GM18511 (cell line): ENCODE data around the gene HECW1.
A peak's percentile ranks its signal among the peaks of the same experiment; 100 is the strongest.

ENCODE experiments used
- ATAC-seq: cut with Tn5 transposase; IDR thresholded peaks from one replicate; pipeline ENCODE4 v1.9.1; 2021; ENCODE audit warnings: mild to moderate bottlenecking, moderate library complexity; ENCODE audit not compliant: unreplicated experiment

The HECW1 gene

DNA sequence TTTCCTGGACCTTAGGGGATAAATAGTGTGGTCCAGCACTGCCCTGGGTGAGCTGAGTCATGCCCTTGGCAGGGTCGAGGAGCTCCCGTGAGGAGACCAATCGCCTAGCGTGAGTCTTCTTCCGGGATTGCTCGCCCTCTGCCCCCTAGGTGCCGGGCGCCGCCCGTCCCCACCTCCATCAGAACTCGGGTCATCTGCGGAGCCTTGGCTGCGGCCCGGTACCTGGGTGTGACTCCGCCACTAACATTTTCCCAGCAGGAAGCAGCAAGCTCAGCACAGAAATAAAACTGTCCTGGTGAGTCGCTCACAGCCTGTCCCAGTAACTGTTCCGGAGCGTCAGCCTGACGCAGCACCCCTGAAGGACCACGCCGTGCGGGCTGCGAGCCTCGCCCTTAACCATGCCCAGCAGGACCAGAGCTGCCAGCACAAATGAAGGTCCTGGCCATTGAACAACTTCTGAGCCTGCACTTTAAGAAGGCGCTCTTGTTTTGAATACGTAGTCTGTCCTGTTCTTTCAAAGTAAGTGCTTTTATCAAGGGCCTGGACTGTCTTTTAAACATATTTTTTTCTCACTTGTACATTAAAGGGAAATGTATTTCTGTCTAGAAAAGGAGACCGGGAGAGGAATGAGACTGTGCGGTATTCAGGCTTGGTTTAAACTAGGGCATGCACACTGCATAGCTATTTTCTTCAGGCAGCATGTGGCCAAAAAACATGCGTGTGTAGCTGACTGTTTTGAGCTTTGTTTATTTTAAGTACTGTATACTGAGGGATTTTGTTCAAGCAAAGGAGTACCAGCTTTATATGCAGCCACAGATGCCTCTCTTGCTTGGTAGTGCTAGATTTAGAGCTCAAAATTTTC, 136.7 kb downstream of the HECW1 start:
- no peak for ATAC-seq

- ATAC-seq, result no peak
Observed at GRCh38 chr7:43249823-43250145, 137.3 kb downstream of the HECW1 start.

DNA sequence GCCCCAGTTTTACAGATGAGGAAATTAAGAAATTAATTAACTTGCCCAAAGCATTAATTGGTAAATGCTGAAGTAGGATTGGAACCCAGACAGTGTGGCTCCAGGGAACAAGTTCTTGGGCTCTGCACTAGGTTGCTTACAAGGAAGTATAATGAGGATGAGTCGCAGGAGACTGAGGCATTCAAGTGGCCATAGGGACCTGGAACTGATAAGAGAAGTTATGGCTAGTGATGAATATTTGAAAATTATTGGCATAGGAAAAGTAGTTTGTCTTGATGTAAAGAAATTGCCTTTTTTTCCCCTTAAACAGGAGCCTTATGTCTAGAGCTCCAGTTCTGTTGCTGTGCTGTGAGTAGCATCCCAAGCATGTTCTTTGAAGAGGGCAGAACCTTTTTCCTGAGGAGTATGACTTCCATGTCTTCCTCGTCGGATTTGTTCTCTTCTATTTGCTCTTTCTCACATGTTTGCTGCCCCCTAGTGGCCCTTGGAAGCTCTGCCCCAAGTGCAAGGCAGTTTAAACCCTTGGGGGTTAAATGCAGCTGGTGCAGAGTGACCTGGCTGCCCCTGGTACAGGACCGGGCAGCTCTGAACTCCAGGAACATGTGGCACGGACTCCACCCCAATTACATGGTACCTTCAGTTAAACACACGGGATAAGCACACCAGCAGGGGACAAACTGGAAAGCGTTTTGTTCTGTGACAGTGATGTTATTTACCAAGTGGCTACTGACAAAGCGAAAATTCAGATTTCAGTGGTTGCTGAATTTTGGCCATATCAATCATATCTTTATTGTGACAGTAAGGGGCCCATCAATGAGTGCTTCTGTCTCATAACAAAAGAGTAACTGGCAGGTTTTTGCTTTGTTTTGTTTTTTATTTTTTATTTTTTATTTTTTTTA, 148.8 kb downstream of the HECW1 start:
- peak; percentile 85 for ATAC-seq

DNA sequence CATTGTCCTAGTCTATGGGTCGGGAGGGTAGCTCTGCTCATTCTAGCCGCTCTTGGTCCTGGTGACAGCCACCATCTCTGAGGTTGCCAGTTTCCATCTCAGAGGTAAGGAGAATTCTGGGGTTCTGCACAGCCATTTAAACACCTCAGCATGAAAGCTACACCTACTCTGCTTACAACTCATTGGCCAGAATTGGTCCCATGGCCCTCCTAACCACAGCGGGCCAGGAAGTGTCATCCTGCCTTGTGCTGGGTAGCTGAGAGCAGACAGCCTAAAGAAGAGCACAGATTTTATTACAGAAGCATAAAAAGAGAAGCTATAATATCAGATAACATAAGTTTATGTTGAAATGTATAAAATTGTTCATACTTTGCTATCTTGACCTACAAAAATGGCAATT, 152.7 kb downstream of the HECW1 start:
- no peak for ATAC-seq

DNA sequence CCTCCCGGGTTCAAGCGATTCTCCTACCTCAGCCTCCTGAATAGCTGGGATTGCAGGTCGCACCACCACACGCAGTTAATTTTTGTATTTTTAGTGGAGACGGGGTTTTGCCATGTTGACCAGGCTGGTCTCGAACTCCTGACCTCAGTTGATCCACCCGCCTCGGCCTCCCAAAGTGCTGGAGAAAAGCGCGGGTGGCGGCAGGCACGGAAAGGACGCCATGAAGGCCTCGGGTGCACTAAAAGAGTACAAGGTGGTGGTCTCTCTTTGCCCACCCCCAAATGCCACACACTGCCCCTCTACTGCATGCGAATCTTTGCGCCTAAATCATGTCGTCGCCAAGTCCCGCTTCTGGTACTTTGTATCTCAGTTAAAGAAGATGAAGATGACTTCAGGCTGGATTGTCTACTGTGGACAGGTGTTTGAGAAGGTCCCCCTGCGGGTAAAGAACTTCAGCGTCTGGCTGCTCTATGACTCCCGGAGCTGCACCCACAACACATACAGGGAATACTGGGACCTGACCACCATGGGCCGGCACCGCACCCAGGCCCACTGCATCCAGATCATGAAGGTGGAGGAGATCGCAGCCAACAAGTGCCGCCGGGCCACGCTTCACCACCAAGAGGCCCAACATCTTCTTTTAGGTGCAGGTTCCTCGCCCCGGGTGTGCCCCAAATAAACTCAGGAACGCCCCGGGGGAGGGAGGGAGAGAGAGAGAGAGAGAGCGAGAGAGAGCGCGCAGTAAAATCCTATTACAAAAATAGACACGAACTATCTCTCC, 161.7 kb downstream of the HECW1 start:
- ATAC-seq, result no peak

- no peak for ATAC-seq
Observed at GRCh38 chr7:43274752-43275151, 162.3 kb downstream of the HECW1 start.

DNA sequence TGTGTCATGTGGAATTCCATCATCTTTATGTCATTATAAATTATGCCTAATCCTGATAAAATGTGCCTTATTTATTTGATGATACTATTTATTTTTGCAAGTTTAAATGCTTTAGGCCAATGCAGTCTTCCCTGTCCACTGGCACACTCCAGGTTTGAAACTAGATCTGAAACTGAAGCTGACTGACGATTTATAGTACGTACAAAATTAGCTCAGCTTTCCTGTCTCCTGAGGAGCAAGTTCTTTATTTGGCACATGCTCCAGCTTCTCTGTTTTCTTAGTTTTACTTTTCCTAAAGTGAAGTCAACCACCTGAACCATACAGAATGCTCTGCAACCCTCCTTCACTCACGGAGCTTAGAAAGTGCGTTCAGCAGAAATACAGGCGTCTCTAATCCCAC, 164.1 kb downstream of the HECW1 start:
- ATAC-seq, result no peak

GRCh38 chr7:43278088-43278644, 165.7 kb downstream of the HECW1 start:
- ATAC-seq, result no peak

DNA sequence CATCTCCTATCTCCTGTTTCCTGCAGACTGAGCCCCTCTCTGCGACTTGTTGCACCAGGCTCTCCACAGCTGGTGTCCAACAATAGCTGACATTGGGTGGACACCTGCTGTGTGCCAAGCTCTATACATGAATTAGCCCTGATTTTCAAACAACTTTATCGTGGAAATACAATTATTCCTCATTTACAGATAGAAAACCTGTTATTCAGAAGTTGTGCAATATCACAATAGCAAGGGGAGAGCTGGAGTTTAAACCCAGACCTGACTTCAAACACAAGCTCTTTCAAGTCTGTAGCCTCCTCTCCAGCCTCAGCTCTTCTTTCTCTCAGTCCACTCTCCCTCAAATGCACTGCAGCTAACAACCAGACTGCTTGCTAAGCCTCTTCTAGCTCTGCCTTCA, 168.8 kb downstream of the HECW1 start:
- ATAC-seq, result no peak

DNA sequence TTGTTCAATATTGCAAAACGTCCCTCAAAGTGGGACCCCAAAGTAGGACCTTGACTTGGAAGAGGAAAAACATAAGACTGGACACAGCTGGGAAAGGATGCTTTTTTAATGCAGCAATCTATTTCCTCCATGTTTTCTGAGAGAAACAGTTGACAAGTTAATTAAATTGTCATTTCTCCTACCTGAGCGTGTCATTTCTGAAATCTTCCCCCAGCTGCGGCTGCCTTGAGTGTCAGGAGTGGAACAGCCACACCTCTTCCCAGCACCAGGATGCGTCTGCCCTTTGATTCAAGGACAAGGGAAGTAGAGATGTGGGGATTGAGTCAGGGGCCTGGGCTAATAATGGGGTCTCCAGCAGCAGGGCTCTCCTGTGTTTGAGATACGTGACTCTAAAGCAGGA, 171.3 kb downstream of the HECW1 start:
- no peak for ATAC-seq

GRCh38 chr7:43289826-43290225, 177.4 kb downstream of the HECW1 start:
- ATAC-seq, result no peak

DNA sequence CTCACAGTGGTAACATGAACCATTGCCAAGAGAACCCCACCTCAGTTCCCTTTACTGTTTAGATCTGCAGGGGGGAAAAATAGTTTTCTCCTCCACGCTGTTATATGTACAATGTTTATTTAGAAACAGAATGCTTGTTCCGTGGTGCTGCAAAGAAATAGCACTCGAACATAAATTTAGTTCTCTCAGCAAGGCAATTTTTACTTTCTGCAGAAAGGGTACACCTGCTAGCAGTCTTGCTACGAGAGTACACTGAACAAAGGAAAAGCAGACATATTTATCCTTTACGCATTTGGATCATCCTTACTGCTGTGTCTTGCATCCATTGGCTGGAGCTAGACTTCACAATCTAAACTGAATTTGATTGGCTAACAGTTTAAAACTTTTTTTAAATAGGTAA, 178.5 kb downstream of the HECW1 start:
- ATAC-seq, result no peak

- no peak for ATAC-seq
Observed at GRCh38 chr7:43291789-43292188, 179.3 kb downstream of the HECW1 start.

GRCh38 chr7:43292384-43292783, 179.9 kb downstream of the HECW1 start:
- ATAC-seq, result no peak

DNA sequence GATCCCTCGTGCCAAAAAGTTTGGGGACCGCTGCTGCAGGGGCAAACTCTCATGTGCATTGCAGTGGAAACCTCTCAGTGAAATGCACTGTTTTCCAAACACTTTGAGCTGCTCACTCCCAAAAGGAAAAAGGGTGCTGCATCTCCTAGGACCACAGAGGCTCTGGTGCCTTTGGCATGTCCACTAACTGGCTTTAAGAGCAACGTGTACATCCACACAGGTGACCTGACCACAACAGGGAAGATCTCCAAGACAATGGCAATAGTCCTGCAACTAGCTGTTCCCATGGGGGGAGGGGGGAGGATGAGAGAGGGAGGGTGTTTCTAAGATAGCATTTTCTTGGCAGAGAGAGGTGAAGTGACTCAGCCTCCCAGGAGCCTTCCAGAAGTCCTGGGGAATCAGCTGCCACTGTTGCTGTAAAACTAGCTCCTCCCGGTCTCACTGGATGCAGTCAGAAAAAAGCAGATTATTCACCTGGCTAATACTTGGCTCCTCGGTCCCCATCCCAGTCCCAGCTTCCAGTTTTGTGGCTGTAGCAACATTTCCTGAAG, 181.7 kb downstream of the HECW1 start:
- no peak for ATAC-seq

- no peak for ATAC-seq
Observed at GRCh38 chr7:43295429-43295828, 183.0 kb downstream of the HECW1 start.

DNA sequence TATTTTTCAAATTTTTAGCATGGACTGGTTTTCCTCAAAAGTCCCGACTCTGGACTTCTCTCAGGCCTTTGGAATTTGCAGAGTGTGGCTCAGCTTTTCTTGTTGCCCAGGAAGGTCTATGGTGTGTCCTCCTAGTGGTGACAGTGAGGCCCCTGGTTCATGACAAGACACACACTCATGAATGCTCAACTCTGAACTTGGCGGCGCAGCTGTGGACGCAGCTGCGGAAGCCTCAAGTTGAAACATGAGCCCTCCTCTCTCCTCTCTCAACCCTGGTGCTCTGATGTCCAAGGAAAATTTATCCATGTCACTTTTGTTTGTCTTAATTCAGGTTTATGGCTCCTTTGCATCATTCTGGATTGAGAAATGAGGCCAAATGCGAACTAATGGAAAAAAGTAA, 183.9 kb downstream of the HECW1 start:
- ATAC-seq, result no peak

DNA sequence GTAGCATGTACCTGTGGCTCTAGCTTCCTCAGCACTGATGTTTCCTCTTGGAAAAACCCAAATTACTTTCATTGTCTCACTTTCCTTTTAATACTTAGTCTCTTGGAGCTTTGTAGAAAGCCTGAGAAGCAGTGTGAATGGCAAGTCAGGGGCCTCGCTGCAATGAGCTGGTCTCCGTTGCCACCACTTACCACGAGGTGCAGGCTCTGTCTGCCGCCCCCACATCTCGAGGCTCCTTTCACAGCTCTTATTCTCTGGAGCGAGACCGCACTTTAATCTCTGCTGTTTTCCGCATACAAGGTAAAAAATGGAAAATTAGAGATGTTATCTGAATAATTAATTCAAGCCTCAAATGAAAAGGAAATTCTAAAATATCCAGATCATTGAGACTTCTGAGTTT, 186.2 kb downstream of the HECW1 start:
- no peak for ATAC-seq

DNA sequence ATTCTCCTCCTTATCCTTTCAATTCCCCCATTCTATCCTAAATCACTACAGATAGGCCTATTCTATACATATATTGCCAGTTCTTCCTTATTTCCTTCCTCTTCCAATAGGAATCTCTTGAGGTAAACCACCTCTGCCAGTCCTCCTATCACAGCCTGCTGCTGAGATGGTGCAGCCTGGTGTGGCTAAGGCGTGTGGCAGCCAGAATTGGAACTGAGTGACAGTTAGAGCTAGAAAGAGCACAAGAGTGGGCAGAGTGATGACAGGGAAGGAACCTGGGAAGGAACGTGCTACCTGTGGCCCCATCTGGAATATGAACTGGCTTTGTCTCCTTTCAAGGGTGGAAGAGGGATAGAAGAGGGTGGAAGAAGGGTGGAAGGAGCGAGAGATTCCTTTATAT, 187.7 kb downstream of the HECW1 start:
- ATAC-seq, result no peak

DNA sequence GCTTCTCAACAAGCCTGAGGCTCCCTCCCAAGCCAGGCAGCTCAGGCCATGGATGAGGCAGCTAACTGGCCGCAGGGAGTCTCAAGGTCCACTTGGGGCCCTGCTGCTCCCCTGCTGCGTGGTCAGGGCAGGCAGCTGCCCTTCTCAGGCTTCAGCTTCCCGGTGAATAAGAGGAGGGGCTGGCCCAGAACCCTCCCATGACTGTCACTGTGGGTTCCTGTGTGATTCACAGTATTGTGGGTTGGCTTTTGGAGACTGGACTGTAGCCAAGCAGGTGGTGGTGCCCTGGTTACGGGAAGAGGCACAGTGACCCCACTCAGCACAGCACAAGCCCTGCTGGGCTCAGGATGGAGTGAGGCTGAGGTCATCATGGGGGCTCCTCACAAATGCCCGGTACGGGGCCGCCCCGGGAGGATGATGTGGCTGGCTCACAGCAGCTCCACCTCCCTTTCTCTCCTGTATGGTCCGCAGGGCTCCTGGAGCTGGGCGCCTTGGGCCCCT, 189.8 kb downstream of the HECW1 start:
- no peak for ATAC-seq
